Fibroblast of skin of back (primary cell): Measurements from ENCODE around the gene LMOD1.
"Not testable (repeated sequence)": the region's sequence is repeated elsewhere in the genome, so short reads cannot be mapped to it uniquely, and the experiment has no call there.

Experiments
- DNase-seq: peaks from one replicate; pipeline ENCODE4 v3.0.0-alpha.2; 2013

The LMOD1 gene

DNA sequence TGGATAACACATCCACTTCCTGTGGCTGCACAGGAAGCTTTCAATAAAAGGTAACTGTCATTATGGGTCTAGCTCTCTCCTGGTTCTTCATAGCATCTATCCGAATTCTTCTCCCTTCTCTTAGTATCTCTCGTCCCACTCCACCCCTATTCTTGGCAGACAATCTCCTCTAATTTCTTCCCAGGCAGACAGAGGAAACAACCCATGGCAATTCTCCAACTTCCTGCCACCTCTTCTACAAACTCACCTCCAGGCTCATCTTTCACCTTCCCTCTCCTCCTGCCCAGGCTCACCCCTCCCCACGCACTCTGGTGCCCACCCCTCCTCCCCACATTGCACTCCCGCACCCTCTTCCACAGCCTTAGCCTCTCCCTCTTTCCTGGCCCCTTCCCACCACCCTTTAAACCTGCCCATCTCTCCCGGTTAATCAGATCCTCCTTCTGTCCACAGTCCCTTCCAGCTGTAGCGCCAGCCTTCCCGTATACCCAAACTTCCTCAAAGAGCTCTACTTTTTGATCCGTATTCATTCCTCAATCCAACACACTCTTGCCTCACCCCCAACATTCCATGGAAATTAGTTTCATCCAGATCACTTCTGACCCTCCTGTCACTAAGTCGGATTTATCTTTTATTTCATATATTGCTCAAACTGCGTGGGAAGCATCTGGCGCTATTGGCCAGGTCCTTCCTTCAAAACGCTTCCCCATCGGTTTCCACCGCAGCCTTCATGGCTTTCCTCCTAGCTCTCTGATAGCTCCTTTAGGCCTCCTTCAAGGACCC, 31.7 kb downstream of the LMOD1 start:
- DNase-seq: no peak

GRCh38 chr1:201912832-201913231, 33.5 kb downstream of the LMOD1 start:
- DNase-seq: no peak

DNA sequence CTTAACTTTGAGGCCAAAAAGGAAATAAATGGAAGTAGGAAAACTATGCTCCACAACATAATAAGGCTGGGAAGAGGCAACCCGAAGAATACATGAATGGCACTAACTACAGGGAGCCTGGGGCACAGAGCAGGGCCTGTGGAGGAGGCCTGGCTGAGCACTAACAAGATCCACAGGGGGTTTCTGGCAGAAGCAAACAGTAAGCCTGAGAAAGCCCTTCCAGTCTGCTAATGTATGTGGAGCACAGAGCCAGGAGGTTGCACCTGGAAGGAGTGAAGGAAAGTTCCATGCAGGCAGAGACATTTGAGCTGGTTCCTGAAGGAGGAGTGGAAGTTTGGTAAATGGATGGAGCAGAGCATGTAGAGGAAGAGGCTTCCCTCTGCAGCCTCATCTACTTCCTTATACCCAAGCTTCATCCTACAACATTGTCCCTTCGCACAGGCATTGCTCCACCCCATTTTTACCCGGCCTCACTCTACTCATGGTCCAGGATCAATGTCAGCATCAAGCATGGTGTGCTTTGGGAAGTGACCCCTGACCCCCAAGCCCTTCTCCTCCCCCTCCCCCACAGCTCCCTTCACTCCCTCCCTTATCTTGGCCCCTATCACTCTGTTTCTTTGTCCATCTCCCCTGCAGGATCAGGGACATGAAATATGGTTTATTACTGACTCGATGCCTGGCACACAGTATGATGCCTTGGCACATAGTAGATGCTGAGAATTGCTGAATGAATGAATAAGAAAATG, 34.3 kb downstream of the LMOD1 start:
- no peak for DNase-seq

DNA sequence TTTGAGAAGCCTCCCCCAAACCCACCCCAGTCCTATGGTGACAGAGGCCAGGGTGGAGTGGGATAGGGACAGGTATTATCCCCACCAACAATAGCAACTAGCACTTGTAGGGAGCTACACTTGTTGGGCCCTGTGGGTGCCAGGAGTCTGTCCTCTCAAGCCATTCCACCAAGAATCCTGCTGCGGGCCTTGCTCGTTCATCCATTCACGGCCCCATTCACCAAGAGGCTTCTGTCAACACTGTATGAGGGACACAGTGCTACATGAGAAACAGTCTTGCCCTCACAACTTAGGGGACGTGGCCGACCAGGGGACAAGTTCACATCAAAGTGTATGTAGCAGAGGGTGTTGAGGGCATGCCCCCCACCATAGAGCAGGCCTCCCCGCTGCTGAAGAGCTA, 38.7 kb downstream of the LMOD1 start:
- DNase-seq: no peak

DNA sequence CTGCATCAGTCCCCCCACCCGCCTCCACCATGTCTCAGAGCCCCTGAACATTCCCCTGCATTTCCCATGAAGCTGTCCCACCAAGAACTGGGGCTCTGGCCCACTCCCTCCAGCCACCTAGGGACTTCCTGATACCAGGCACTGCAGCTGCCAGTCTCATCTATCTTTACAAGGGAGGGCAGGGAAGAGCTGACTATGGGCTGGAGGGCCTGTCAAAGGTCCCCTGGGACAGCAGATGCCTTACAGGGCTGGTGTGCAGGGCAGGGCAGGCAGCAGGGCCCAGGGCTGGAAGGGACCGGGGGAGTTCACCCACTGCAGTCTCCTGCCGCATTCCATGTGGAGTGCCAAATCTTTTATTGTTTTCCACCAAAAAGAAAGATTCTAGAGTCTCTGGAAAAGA, 40.0 kb downstream of the LMOD1 start:
- peak; percentile 62 for DNase-seq

- DNase-seq: no peak
These were observed 41.0 kb downstream of the LMOD1 start for GRCh38 chr1:201905234-201905890.

GRCh38 chr1:201904579-201904978, 41.8 kb downstream of the LMOD1 start:
- DNase-seq: peak; percentile 99

GRCh38 chr1:201903135-201903534, 43.2 kb downstream of the LMOD1 start:
- DNase-seq: peak; percentile 82

- peak; percentile 73 for DNase-seq
These were observed 44.1 kb downstream of the LMOD1 start for GRCh38 chr1:201902198-201902597.

GRCh38 chr1:201901036-201901435, 45.3 kb downstream of the LMOD1 start:
- DNase-seq: not testable (repeated sequence)

- DNase-seq: no peak
These were observed 45.9 kb downstream of the LMOD1 start for GRCh38 chr1:201900476-201900875.

DNA sequence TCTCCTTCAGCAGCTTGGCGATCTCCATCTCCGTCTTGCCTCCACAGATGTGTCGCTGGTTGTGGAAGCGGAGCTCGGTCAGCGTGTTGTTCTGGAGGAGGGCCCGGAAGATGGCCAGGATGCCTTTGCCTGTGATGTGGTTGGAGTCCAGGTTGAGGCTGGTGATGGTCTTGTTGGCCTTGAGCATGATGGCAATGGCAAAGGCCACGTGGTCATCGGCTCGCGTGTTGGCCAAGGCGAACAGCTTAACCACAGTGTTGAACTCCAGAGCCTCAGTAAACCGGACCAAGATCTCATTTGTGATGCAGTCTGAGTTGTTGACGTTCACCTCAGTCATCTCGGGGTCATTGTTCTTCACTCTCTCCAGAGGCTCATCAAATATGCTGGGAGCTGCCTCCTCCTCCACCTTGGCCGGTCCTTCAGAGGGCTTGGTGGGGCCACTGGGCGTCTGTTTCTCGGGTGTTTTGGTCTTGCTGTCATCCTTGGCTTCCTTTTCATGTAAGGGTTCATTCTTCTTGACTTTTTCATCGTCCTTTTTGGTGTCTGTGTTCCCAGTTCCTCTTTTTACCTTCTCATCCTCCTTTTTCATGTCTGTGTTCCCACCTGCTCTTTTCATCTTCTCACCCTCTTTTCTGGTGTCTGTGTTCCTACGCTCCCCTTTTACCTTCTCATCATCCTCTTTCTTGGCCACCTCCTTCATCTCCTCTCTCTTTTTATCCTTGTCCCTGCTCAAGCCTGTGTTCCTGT, 46.5 kb downstream of the LMOD1 start:
- DNase-seq: no peak

GRCh38 chr1:201898992-201899391, 47.4 kb downstream of the LMOD1 start:
- no peak for DNase-seq

DNA sequence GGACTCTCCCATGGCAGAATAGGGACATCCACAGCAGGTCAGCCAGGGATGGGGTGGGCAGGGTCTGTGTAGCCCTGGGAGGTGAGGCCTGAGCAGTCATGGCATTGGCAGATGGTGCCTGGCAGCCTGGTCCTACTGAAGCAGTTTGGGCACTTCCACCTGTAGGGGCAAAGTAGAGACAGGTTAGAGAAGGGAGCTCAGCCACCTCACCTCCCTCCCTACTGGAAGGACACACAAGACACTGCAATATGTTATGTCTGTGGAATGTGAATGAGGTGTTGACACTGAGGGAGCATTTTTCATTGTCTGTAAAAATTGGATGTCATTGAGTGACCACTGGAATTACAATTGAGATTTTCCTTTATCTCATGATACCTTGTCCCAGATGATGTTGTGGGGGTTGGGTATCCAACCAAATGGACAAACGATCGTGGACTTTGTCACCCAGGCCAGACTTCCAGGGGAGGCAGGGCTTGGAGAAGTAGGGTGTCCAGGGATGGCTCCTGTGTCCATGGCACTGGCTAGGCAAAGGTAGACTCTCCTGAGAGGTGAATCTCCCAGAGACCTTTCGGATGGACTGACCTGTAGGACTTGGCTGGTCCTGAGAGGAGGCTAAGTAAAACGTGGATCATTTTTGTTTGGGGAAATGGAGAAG, 48.0 kb downstream of the LMOD1 start:
- no peak for DNase-seq

GRCh38 chr1:201896951-201897391, 49.4 kb downstream of the LMOD1 start:
- peak; percentile 92 for DNase-seq

DNA sequence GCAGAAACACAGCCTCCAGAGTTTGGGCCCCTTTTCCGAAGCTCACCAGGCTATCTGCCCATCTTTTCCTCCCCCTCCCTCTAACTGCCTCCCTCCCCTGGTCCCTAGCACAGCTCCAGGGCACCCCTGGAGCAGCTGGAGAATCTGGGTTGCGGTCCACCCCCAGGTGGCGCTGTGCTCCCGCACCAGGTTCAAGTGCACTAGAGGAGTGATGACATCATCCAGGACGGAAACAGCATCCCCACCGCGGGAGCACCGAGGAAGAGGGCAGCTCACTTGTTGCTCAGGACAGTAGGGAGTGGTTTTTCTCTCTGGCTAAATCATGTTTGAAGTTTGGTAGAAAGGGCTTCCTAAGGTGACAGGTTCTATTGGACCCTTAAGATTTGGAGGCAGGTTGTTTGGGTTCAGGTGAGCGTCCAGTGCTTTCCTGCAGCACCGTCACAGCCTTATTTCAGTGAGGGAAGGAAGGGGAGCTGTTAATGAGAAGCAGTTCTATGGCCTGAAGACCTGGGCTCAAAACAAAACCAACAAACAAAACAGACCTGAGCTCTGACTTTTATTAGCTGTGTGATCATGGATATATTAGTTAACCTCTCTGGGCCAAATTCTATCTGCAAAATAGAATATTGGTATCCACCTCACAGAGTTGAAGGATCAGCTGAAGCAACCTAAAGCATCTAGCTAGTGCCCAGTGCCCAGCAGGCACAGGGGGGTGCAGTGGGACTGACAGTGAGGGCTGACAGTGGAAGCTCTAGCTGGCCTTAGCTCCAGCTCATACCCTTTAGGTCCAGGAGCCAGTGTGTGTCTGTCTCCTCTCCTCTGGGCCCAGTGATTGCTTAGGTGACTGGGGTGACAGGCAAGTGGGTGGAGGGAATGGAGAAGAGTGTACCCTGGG, 50.2 kb downstream of the LMOD1 start:
- peak; percentile 91 for DNase-seq

GRCh38 chr1:201895120-201895665, 51.2 kb downstream of the LMOD1 start:
- no peak for DNase-seq

DNA sequence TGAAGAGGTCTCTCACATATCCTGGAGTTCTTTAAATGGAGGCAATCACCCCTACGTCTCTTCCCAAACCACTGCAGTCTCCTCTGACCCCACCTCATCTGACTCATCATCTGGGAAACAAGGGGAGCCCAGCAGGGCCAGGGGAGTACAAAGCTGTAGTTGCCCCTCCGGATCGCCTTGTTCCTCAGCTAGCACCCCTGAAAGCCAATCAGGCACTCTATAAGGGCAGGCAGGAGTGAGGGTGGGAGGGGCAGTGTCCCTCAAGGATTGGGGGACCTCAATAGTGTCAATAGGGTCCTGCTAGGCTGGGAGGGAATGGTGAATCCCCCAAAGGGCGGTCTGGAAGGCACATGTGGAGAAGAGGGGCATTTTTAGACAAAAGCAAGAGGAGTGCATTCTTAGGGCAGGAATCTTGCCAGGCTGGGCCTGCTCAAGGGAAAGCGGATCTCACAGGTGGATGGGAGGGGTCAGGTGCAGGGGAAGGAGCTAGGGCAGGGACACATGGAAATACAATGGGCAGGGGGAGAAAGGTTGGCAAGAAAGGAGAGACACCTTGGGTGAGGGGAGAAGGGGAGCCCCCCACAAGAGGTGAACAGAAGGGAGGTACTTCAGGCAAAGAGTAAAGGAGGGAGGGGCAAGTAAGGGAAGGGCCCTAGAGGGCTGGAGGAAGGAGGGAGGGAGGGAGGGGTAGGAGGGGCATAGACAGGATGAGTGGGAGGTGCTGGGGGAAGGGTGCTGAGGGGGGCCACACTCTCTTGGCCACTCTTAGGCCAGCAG, 51.8 kb downstream of the LMOD1 start:
- DNase-seq: no peak

DNA sequence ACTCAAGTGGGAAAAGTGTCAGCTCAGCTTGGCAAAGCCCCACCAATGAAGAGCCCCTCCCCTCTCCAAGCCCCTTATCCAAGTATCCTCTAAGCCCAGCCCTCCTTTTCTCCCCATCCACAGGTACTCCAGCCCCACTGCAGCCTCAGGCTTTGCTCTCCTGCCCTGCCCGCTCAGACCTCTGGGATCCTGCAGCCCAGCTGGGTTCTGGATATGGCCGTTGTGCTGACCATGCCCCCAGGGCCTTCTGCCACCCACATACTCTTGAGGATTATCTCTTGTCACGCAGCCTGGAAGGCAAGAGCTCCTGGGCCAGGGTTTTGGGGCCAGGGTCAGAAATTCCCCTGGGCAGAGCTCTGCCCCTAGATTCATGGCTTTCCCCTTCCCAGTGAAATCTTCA, 52.9 kb downstream of the LMOD1 start:
- no peak for DNase-seq

DNA sequence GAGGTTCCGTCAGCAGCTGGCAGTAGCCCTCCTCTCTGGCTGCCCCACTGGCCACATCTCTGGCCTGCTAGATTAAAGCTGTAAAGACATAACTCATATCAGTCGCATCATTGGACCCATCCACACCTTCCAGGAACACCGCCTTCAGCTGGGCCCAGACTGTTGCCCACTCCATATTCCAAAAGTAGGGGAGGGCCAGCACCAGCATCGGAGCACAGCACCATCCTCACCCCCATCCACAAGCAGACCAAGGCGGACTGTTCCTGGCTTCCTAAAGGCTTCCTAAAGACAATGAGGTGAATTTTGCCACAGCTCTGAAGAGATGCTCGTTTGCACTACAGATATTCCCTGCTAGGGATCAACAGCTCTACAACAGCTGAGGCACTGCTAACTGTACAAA, 54.1 kb downstream of the LMOD1 start:
- DNase-seq: no peak
